ENCODE results near the gene HFE. TPM values are rescaled to one million over a fixed set of nuclear protein-coding genes. Genes with fewer than 3 reads are reported as not detected.
A peak's percentile ranks its signal among the peaks of the same experiment; 100 is the strongest.

Gene HFE
- total and polyA plus RNA-seq, 4 donors = 6.3 to 12.7 (median 8.2) TPM

GRCh38 chr6:26122793-26123674 lies 35.8 kb downstream of the HFE start:
- 1% methylated on average over 38 of the region's 38 CpGs for WGBS
- DNase-seq (ENCODE audit: low spot score) = peak; percentile 91
- H3K27ac ChIP-seq (ENCODE audit: low read depth in 1 of 2, low read length in 2 of 2) = peak overlapping the region; percentile 97 to 99
- no peaks in the 10 kb centered on the region for H3K27me3 ChIP-seq (ENCODE audit: control insufficient read depth in 4 of 4, insufficient read depth in 4 of 4, low read length in 3 of 4)
- peaks cover 0 to 42% (median 23%) of the 10 kb centered on the region in 4 donors for H3K4me1 ChIP-seq (ENCODE audit: control insufficient read depth in 4 of 4, insufficient read depth in 4 of 4, low read length in 3 of 4)
- H3K9ac ChIP-seq (ENCODE audit: low read depth in 1 of 2, low read length in 2 of 2) = peak overlapping the region; percentile 20 to 99
- H3K9me3 ChIP-seq (ENCODE audit: control insufficient read depth in 4 of 4, low read length in 3 of 4) = no peaks in the 10 kb centered on the region
- peak overlapping the region; percentile 58 to 91 (median 61) for H3K4me3 ChIP-seq (ENCODE audit: low read depth in 1 of 3, low read length in 3 of 3)
- TF ChIP-seq YY1 (IDR thresholded peaks at IDR 0.05) = peak; percentile 99
- TF ChIP-seq FOXA2 (IDR thresholded peaks at IDR 0.05) = peak; percentile 67
- TF ChIP-seq REST (IDR thresholded peaks at IDR 0.05) = peak; percentile 85
- peak; percentile 76 to 92 for TF ChIP-seq RXRA (IDR thresholded peaks at IDR 0.05)
- TF ChIP-seq GABPA (IDR thresholded peaks at IDR 0.05 in 1 of 2, conservative IDR thresholded peaks at IDR 0.05 in 1 of 2) = peak in 1 of 2 donors; percentile 23
- peak; percentile 98 for TF ChIP-seq ZBTB33 (IDR thresholded peaks at IDR 0.05)
- peak; percentile 54 for TF ChIP-seq FOXA1 (IDR thresholded peaks at IDR 0.05)
- no peak for TF ChIP-seq CTCF (IDR thresholded peaks at IDR 0.05; ENCODE audit: low read depth, low read length, missing input control)
- TF ChIP-seq TAF1 (conservative IDR thresholded peaks at IDR 0.05) = peak; percentile 89
- TF ChIP-seq RAD21 (IDR thresholded peaks at IDR 0.05) = peak; percentile 27 to 39
- peak in 1 of 2 donors; percentile 39 for TF ChIP-seq EGR1 (IDR thresholded peaks at IDR 0.05; ENCODE audit: low read depth in 2 of 2)
- peak; percentile 54 for TF ChIP-seq ATF3 (IDR thresholded peaks at IDR 0.05)
- TF ChIP-seq HNF4A (conservative IDR thresholded peaks at IDR 0.05) = peak; percentile 41 to 61
- TF ChIP-seq JUND (IDR thresholded peaks at IDR 0.05) = peak; percentile 53 to 95
- TF ChIP-seq HNF4G (IDR thresholded peaks at IDR 0.05) = no peak
- peak; percentile 78 for TF ChIP-seq MAX (IDR thresholded peaks at IDR 0.05)
- TF ChIP-seq NR2F2 (IDR thresholded peaks at IDR 0.05) = peak; percentile 49
- peak; percentile 95 for TF ChIP-seq SP1 (IDR thresholded peaks at IDR 0.05)
- no peaks in the 10 kb centered on the region for H3K36me3 ChIP-seq (ENCODE audit: control insufficient read depth in 4 of 4, insufficient read depth in 3 of 4, low read depth in 1 of 4, low read length in 3 of 4)
